C4-2B (cell line): ENCODE measurements around the gene OR56A5.

Experiments
- ZFX ChIP-seq: fragments of 450-650 bp; IDR thresholded peaks from 2 replicates; pipeline ENCODE4 v1.6.1; 2017
- TF ChIP-seq, protein P1 (sequence below): fragments of 450-650 bp; conservative IDR thresholded peaks from 2 replicates; pipeline ENCODE4 v1.5.1; 2017; ENCODE audit warnings: mild to moderate bottlenecking

DNA sequence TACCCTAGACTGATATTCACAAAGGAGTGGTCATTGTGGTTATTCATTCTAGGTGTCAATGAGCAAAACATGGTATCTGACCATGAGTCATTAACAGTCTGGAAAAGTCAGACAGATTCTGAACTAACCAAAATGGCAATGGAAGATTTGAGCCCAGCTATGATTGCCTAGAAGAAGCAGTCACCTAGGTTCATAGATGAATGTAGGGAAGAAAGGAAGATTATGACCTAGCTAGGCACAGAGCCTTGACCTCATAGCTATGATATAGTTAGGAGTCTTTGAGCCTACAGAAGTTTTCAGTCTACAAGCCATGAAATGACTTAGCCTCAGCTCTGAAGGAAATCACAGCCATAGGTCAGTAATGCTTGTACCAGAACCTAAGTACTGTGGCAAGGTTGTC, 38.1 kb upstream of the OR56A5 start:
- no peak for TF ChIP-seq ZFX
- TF ChIP-seq, protein P1, sequence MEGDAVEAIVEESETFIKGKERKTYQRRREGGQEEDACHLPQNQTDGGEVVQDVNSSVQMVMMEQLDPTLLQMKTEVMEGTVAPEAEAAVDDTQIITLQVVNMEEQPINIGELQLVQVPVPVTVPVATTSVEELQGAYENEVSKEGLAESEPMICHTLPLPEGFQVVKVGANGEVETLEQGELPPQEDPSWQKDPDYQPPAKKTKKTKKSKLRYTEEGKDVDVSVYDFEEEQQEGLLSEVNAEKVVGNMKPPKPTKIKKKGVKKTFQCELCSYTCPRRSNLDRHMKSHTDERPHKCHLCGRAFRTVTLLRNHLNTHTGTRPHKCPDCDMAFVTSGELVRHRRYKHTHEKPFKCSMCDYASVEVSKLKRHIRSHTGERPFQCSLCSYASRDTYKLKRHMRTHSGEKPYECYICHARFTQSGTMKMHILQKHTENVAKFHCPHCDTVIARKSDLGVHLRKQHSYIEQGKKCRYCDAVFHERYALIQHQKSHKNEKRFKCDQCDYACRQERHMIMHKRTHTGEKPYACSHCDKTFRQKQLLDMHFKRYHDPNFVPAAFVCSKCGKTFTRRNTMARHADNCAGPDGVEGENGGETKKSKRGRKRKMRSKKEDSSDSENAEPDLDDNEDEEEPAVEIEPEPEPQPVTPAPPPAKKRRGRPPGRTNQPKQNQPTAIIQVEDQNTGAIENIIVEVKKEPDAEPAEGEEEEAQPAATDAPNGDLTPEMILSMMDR = no peak
